ENCODE measurements around the gene ELP2.

- TF ChIP-seq EZH2 (IDR thresholded peaks at IDR 0.05; ENCODE audit: borderline replicate concordance, low read depth, low read length, severe bottlenecking), result no peak
- TF ChIP-seq, protein P1, sequence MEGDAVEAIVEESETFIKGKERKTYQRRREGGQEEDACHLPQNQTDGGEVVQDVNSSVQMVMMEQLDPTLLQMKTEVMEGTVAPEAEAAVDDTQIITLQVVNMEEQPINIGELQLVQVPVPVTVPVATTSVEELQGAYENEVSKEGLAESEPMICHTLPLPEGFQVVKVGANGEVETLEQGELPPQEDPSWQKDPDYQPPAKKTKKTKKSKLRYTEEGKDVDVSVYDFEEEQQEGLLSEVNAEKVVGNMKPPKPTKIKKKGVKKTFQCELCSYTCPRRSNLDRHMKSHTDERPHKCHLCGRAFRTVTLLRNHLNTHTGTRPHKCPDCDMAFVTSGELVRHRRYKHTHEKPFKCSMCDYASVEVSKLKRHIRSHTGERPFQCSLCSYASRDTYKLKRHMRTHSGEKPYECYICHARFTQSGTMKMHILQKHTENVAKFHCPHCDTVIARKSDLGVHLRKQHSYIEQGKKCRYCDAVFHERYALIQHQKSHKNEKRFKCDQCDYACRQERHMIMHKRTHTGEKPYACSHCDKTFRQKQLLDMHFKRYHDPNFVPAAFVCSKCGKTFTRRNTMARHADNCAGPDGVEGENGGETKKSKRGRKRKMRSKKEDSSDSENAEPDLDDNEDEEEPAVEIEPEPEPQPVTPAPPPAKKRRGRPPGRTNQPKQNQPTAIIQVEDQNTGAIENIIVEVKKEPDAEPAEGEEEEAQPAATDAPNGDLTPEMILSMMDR (IDR thresholded peaks at IDR 0.05; ENCODE audit: borderline replicate concordance, extremely low read depth, low read length, poor library complexity, severe bottlenecking), result no peak
These were observed 99.5 kb downstream of the ELP2 start for GRCh38 chr18:36229188-36229587.

Data from DND-41 (cell line).